ENCODE data around the gene LMTK3. TPM values are rescaled to one million over a fixed set of nuclear protein-coding genes. Genes with fewer than 3 reads are reported as not detected.

LMTK3 gene
- total RNA-seq, 1 donor from 2014 or later: 0.02 TPM

DNA sequence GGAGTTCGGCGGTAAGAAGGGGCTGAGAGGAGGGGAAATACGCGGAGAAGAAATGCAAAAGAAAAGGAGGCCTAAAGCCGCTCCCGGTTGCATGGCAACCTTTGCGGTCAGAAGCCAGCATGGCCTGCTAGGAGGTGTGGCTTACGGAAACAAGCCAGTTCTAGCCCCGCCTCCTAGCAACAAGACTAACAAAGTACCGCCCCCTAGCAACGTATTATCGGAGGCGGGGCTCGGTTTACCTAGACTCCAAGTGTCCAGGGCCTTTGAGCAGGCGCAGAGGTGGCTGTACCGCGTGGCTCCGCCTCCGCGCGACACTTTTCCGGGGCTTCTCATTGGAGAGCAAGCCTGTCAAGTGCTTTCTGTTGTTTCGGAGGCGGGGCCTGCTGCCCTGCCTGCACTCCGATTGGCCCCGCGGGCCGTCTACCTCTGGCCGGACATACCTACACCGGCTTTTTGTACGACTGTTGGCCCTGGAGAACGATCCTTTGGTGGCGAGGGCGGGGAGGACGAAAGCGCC lies 42.8 kb downstream of the LMTK3 start:
- TF ChIP-seq EZH2phosphoT487 (IDR thresholded peaks at IDR 0.05): no peak
- TF ChIP-seq EZH2 (IDR thresholded peaks at IDR 0.05): no peak
- TF ChIP-seq, protein P1, sequence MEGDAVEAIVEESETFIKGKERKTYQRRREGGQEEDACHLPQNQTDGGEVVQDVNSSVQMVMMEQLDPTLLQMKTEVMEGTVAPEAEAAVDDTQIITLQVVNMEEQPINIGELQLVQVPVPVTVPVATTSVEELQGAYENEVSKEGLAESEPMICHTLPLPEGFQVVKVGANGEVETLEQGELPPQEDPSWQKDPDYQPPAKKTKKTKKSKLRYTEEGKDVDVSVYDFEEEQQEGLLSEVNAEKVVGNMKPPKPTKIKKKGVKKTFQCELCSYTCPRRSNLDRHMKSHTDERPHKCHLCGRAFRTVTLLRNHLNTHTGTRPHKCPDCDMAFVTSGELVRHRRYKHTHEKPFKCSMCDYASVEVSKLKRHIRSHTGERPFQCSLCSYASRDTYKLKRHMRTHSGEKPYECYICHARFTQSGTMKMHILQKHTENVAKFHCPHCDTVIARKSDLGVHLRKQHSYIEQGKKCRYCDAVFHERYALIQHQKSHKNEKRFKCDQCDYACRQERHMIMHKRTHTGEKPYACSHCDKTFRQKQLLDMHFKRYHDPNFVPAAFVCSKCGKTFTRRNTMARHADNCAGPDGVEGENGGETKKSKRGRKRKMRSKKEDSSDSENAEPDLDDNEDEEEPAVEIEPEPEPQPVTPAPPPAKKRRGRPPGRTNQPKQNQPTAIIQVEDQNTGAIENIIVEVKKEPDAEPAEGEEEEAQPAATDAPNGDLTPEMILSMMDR (IDR thresholded peaks at IDR 0.05): no peak
- peak overlapping the region; percentile 97 for H3K4me3 Mint-ChIP-seq
- Histone ChIP-seq H3K27ac (peak overlapping the region; percentile 30), H3K9me3 (ENCODE audit: low read depth) (no peaks in the 10 kb centered on the region), H3K4me1 (peaks cover 22% of the 10 kb centered on the region), H3F3A (ENCODE audit: low read depth) (peaks cover 36% of the 10 kb centered on the region), H3K9ac (no peak overlapping the region), H4K20me1 (ENCODE audit: low read depth) (peaks cover 42% of the 10 kb centered on the region), H3K4me2 (peak overlapping the region; percentile 70), H3K27me3 (no peaks in the 10 kb centered on the region), H3K36me3 (peaks cover 4% of the 10 kb centered on the region), H3K4me3 (peak overlapping the region; percentile 88), H3K79me2 (ENCODE audit: low read depth) (peaks cover 29% of the 10 kb centered on the region), H2AFZ (replicated peaks) (no peak overlapping the region)
- peak overlapping the region; percentile 99 for H3K27ac Mint-ChIP-seq
- peaks cover 12% of the 10 kb centered on the region for H3K27me3 Mint-ChIP-seq (ENCODE audit: insufficient read depth, low read depth)
- peak; percentile 100 for DNase-seq (ENCODE audit: low spot score)
- peaks cover 36% of the 10 kb centered on the region for H3K4me1 Mint-ChIP-seq
- peaks cover 24% of the 10 kb centered on the region for H3K36me3 Mint-ChIP-seq
- no peaks in the 10 kb centered on the region for H3K9me3 Mint-ChIP-seq

DNA sequence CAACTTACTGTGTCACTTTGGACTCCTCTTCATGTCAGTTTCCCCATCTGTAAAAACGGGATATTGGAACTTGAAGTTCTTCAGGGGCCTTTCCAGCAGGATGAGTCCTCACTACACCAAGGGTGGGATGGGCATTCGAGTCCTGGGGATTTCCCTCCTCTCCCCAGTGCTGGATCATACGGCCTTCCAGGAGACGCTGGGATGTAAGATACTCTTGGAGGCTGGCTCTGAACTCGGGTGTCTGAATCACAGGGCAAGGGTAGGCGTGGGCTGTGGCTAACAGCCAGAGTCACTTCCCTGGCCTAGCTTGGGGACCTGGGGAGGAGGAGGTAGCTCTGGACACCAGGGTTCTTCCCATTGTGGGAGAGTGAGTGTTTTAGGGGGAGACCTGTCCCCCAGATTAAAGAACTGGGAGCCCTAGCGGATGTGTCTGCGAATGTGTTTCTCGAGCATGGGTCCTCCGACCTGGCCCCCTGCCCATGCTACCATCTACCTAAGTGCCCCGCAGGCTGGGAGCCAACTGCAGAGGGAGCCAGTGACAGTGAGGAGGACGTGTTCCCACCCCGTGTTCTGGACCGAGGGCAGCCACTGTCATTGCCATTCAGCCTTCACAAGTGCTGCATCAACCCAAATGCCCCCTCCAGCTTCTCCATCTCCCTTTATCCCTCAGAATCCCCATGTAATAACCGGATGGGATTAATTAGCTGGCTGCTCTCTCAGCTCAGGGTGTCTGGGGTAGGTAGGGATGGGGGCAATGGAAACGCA lies 44.9 kb downstream of the LMTK3 start:
- Histone ChIP-seq H3K27ac (no peak overlapping the region), H3K79me2 (ENCODE audit: low read depth) (peaks cover 26% of the 10 kb centered on the region), H3K9ac (no peak overlapping the region), H3K36me3 (peaks cover 3% of the 10 kb centered on the region), H4K20me1 (ENCODE audit: low read depth) (peaks cover 21% of the 10 kb centered on the region), H3F3A (ENCODE audit: low read depth) (peaks cover 31% of the 10 kb centered on the region), H2AFZ (replicated peaks) (no peak overlapping the region), H3K4me3 (no peak overlapping the region), H3K4me1 (peaks cover 22% of the 10 kb centered on the region), H3K9me3 (ENCODE audit: low read depth) (no peaks in the 10 kb centered on the region), H3K27me3 (no peaks in the 10 kb centered on the region), H3K4me2 (peak overlapping the region; percentile 36)
- H3K27me3 Mint-ChIP-seq (ENCODE audit: insufficient read depth, low read depth): peaks cover 6% of the 10 kb centered on the region
- peaks cover 8% of the 10 kb centered on the region for H3K36me3 Mint-ChIP-seq
- TF ChIP-seq EZH2 (IDR thresholded peaks at IDR 0.05): no peak
- TF ChIP-seq, protein P1 (IDR thresholded peaks at IDR 0.05): no peak
- no peak for TF ChIP-seq EZH2phosphoT487 (IDR thresholded peaks at IDR 0.05)
- H3K4me3 Mint-ChIP-seq: peak overlapping the region; percentile 46
- peak overlapping the region; percentile 74 for H3K27ac Mint-ChIP-seq
- H3K4me1 Mint-ChIP-seq: peaks cover 34% of the 10 kb centered on the region
- no peaks in the 10 kb centered on the region for H3K9me3 Mint-ChIP-seq
- DNase-seq (ENCODE audit: low spot score): no peak

DNA sequence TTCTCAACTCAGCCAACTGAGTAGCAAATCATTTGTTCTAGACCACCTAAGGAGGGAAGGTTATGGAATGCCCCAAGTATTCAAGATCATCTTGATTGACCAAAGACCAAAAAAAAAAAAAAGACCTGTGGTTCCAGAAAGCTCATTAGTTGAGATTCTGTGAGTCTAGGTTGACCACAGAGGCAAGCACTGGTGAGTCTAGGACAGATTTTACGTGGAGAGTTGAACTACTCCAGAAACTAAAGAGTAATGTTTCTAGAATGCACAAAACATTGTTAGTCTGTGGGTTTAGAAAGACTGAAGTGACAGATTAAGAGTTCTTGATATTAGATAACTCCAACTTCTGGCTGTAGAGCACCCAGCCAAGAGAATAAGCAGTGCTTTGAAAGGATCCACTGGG lies 46.4 kb downstream of the LMTK3 start:
- H3K9me3 Mint-ChIP-seq: no peaks in the 10 kb centered on the region
- peaks cover 6% of the 10 kb centered on the region for H4K20me1 ChIP-seq (ENCODE audit: low read depth)
- H3K9ac ChIP-seq: no peak overlapping the region
- H3K27ac Mint-ChIP-seq: no peak overlapping the region
- H3K4me3 Mint-ChIP-seq: no peak overlapping the region
- H3K4me2 ChIP-seq: no peak overlapping the region
- H3K27me3 ChIP-seq: no peaks in the 10 kb centered on the region
- H3K36me3 ChIP-seq: no peaks in the 10 kb centered on the region
- peaks cover 18% of the 10 kb centered on the region for H3K4me1 ChIP-seq
- no peaks in the 10 kb centered on the region for H3K9me3 ChIP-seq (ENCODE audit: low read depth)
- no peak overlapping the region for H3K27ac ChIP-seq
- H3K4me3 ChIP-seq: no peak overlapping the region
- peaks cover 6% of the 10 kb centered on the region for H3K27me3 Mint-ChIP-seq (ENCODE audit: insufficient read depth, low read depth)
- H3K36me3 Mint-ChIP-seq: no peaks in the 10 kb centered on the region
- H3K4me1 Mint-ChIP-seq: peaks cover 24% of the 10 kb centered on the region
- H3K79me2 ChIP-seq (ENCODE audit: low read depth): peaks cover 11% of the 10 kb centered on the region
- TF ChIP-seq EZH2 (IDR thresholded peaks at IDR 0.05): no peak
- TF ChIP-seq, protein P1 (IDR thresholded peaks at IDR 0.05): no peak
- TF ChIP-seq EZH2phosphoT487 (IDR thresholded peaks at IDR 0.05): no peak
- H3F3A ChIP-seq (ENCODE audit: low read depth): peaks cover 24% of the 10 kb centered on the region
- H2AFZ ChIP-seq (replicated peaks): no peak overlapping the region
- DNase-seq (ENCODE audit: low spot score): no peak

All from neural progenitor cell (in vitro differentiated cells).